ENCODE data around the gene MAPK8IP2. TPM values are rescaled to one million over a fixed set of nuclear protein-coding genes. Genes with fewer than 3 reads are reported as not detected.

MAPK8IP2 gene
- total and polyA plus RNA-seq, 2 of the 13 experiments (the other 11 are each of a cell fraction or from before 2014, with no cell fraction given): 1.3 to 2.6 TPM

GRCh38 chr22:50620593-50621355, 20.2 kb downstream of the MAPK8IP2 start (continued):
- TF ChIP-seq FOXO1 (CRISPR knock-in tag; IDR thresholded peaks at IDR 0.05) (peak; percentile 47; the same call in 1 of the 2 replicates), TARDBP (CRISPR knock-in tag; IDR thresholded peaks at IDR 0.05) (no peak), XRCC5 (optimal IDR thresholded peaks at IDR 0.05; ENCODE audit: low read length) (peak; percentile 2), ATF1 (CRISPR knock-in tag; IDR thresholded peaks at IDR 0.05) (peak; percentile 51), ZNF510 (CRISPR knock-in tag; IDR thresholded peaks at IDR 0.05; ENCODE audit: low read depth) (no peak), HOXA3 (CRISPR knock-in tag; IDR thresholded peaks at IDR 0.05) (peak; percentile 18; the same call in 1 of the 2 replicates), CREB1 (IDR thresholded peaks at IDR 0.05) (no peak), CREB1 (CRISPR knock-in tag; IDR thresholded peaks at IDR 0.05) (peak; percentile 64), KDM5B (CRISPR knock-in tag; IDR thresholded peaks at IDR 0.05; ENCODE audit: borderline replicate concordance) (peak; percentile 58), SMAD9 (CRISPR knock-in tag; IDR thresholded peaks at IDR 0.05) (0 out of 2 replicates have a peak, but pooled peaks have one; percentile 50), FOXP1 (IDR thresholded peaks at IDR 0.05) (no peak), FOXP1 (CRISPR knock-in tag; IDR thresholded peaks at IDR 0.05) (0 out of 2 replicates have a peak, but pooled peaks have one; percentile 20), SRY (CRISPR knock-in tag; IDR thresholded peaks at IDR 0.05) (0 out of 2 replicates have a peak, but pooled peaks have one; percentile 17), MXD4 (CRISPR knock-in tag; IDR thresholded peaks at IDR 0.05) (0 out of 2 replicates have a peak, but pooled peaks have one; percentile 6), ARNTL (CRISPR knock-in tag; IDR thresholded peaks at IDR 0.05) (0 out of 2 replicates have a peak, but pooled peaks have one; percentile 36), RCOR2 (CRISPR knock-in tag; IDR thresholded peaks at IDR 0.05) (0 out of 2 replicates have a peak, but pooled peaks have one; percentile 28), ZNF143 (CRISPR knock-in tag; IDR thresholded peaks at IDR 0.05) (0 out of 2 replicates have a peak, but pooled peaks have one; percentile 13), ZNF639 (CRISPR knock-in tag; conservative IDR thresholded peaks at IDR 0.05) (no peak), BHLHE40 (IDR thresholded peaks at IDR 0.05; ENCODE audit: low read length) (peak; percentile 89), ZNF124 (CRISPR knock-in tag; IDR thresholded peaks at IDR 0.05) (0 out of 2 replicates have a peak, but pooled peaks have one; percentile 15), ZNF609 (CRISPR knock-in tag; IDR thresholded peaks at IDR 0.05; ENCODE audit: borderline replicate concordance) (0 out of 2 replicates have a peak, but pooled peaks have one; percentile 14), MIER2 (CRISPR knock-in tag; IDR thresholded peaks at IDR 0.05) (0 out of 2 replicates have a peak, but pooled peaks have one; percentile 21), SALL1 (CRISPR knock-in tag; IDR thresholded peaks at IDR 0.05) (peak; percentile 52), ZNF776 (CRISPR knock-in tag; IDR thresholded peaks at IDR 0.05) (0 out of 2 replicates have a peak, but pooled peaks have one; percentile 30)
- TF ChIP-seq, protein P1, sequence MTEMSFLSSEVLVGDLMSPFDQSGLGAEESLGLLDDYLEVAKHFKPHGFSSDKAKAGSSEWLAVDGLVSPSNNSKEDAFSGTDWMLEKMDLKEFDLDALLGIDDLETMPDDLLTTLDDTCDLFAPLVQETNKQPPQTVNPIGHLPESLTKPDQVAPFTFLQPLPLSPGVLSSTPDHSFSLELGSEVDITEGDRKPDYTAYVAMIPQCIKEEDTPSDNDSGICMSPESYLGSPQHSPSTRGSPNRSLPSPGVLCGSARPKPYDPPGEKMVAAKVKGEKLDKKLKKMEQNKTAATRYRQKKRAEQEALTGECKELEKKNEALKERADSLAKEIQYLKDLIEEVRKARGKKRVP (CRISPR knock-in tag; IDR thresholded peaks at IDR 0.05): no peak
